ENCODE data around the gene PRRT2.

Gene PRRT2

DNA sequence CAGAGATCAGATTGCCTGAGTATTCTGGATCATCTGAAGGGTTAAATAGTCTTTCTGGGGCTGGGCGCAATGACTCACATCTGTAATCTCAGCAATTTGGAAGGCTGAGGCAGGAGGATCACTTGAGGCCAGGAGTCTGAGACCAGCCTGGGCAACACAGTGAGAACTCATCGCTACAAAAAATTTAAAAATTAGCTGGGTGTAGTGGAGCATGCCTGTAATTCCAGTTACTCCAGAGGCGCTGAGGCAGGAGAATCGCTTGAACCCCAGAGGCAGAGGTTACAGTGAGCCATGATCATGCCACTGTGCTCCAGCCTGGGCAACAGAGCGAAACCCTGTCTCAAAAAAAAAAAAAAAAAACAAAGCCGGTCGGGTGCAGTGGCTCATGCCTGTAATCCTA is 23.9 kb downstream of the PRRT2 start:
- DNase-seq = no peak

DNA sequence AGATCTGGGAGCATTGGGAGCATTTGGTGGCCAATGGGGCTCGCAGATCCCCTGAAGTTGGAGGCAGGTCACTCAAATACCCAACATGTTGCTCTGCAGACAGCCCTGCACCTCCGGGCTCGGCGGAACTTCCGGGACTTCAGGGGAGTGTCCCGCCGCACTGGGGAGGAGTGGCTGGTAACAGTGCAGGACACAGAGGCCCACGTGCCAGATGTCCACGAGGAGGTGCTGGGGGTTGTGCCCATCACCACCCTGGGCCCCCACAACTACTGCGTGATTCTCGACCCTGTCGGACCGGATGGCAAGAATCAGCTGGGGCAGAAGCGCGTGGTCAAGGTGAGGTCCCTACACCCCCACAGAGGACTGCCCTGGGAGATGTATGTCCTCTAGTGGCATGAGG is 24.6 kb downstream of the PRRT2 start:
- no peak for DNase-seq

DNA sequence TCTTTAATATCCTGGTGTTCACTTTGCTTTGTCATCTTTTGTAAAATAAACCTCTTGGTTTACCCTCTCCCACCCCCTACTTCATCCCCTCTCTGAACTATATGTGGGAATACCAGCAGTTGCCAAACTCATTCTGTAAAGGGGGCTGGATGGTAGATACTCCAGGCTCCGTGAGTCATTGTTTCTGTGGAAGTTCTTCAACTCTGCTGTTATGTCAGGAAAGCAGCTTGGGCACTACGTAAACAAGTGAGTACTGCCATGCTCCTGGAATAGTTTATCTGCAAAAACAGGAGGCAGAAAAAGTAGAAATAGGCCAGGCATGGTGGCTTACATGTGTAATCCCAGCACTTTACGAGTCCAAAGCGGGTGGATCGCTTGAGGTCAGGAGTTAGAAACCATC is 25.8 kb downstream of the PRRT2 start:
- DNase-seq = no peak

DNA sequence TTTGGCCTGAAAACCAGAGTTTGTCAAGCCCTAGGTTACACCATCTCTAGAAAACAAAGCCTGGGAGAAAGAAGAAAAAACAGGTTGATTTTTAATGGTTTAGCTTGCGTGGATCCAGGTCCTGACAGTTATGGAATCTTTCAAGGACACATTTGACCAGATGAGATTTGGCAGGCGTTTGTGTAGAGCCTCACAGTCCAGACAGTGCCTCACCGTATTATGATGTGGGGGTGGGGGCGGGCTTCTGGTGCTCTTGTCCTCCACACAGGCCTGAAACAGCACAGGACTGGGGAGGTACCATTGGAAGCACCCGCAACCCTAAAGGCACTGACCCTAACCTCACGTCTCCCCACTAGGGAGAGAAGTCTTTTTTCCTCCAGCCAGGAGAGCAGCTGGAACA is 27.8 kb downstream of the PRRT2 start:
- no peak for DNase-seq

DNA sequence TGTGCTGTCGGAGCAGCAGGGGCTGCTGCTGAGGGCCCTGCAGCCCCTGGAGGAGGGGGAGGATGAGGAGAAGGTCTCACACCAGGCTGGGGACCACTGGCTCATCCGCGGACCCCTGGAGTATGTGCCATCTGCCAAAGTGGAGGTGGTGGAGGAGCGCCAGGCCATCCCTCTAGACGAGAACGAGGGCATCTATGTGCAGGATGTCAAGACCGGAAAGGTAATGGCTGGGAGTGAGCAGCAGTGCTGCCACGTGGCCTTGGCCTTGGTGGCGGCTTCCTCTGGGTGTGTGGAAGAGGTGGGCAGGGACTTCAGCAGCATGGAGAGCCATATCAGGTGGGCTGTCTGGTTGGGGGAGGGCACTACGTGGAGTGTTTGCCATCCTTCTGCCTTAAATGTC is 28.2 kb downstream of the PRRT2 start:
- DNase-seq = no peak

DNA sequence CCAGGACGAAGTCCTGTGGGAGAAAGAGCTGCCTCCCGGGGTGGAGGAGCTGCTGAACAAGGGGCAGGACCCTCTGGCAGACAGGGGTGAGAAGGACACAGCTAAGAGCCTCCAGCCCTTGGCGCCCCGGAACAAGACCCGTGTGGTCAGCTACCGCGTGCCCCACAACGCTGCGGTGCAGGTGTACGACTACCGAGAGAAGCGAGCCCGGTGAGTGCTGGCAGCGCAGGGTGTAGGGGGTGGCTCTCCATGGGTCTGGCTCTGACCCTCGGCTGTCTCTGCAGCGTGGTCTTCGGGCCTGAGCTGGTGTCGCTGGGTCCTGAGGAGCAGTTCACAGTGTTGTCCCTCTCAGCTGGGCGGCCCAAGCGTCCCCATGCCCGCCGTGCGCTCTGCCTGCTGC is 29.6 kb downstream of the PRRT2 start:
- no peak for DNase-seq

DNA sequence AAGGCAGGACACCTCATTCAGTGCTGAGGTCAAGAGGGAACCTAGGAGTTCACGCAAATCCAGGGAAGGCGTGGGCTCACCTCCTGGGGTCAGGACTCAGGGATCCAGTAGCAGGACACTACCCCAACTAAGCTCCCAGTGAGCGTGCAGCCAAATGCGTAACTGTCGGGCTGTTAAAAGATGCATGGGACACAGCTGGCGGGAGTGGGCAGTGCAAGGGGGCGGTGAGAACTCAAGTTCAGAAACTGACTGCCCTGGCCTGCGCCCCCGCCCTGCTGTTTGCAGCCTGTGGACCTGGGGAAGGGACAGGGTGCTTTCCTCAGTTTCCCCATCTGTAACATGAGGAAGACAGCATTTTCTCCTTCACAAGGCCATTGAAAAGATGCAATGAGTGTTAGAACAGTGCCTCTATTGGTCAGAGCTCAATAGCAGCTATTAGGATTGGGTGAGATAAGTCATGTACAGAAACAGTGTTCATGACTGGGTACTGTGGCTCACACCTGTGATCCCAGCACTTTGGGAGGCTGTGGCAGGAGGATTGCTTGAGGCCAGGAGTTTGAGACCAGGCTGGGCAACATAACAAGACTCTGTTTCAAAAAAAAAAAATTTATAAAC is 30.8 kb downstream of the PRRT2 start:
- no peak for DNase-seq

DNA sequence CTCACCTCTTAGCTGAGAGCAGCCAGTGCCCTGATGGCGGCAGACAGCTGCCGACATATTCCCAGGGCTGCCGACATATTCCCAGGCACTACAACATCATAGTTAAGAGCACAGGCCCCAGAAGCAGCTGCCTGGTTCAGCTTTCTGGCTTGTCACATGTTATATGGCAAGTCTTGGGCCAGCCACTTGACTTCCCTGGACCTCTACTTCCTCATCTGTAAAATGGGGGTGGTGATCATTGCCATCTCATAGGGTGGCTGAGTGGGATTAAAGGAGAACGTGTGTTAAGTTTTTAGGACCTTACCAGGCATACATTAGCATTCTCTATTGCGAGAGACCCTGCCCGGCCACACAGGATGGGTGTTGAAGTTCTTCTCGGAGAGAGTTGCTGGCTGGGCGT is 31.9 kb downstream of the PRRT2 start:
- DNase-seq = no peak

DNA sequence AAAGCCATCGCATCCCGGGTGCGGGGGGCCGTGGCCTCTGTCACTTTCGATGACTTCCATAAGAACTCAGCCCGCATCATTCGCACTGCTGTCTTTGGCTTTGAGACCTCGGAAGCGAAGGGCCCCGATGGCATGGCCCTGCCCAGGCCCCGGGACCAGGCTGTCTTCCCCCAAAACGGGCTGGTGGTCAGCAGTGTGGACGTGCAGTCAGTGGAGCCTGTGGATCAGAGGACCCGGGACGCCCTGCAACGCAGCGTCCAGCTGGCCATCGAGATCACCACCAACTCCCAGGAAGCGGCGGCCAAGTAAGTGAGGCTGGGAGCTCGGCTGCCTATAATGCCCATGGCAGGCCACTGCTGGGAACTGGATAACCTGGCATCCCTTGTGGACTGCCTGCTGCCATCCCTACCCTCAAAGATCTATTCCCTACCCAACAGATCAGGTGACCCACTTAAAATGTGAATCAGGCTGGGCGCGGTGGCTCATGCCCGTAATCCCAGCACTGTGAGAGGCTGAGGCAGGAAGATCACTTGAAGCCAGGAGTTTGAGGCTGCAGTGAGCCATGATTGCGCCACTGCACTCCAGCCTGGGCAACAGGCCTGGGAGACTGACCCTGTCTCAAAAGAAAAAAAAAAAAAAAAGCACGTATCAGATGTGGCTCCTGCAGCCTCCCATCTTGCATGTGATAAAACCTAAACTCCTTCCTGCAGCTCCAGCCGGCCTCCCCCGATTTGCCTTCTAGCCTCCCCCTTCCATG is 32.8 kb downstream of the PRRT2 start:
- no peak for DNase-seq

DNA sequence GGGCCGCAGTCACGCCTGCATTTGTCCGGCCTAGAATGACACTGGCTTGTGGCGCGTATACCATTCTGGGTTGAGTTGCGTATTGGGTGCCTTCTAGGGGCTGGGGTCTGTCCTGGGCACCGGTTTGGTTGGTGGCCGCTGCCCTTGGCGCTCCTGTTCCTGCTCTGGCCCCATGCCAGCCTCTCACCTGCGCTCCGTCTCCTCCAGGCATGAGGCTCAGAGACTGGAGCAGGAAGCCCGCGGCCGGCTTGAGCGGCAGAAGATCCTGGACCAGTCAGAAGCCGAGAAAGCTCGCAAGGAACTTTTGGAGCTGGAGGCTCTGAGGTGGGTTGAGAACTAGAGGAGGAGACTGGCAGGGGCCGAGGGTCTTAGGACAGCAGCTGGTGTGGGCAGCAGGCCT is 33.7 kb downstream of the PRRT2 start:
- DNase-seq = no peak

DNA sequence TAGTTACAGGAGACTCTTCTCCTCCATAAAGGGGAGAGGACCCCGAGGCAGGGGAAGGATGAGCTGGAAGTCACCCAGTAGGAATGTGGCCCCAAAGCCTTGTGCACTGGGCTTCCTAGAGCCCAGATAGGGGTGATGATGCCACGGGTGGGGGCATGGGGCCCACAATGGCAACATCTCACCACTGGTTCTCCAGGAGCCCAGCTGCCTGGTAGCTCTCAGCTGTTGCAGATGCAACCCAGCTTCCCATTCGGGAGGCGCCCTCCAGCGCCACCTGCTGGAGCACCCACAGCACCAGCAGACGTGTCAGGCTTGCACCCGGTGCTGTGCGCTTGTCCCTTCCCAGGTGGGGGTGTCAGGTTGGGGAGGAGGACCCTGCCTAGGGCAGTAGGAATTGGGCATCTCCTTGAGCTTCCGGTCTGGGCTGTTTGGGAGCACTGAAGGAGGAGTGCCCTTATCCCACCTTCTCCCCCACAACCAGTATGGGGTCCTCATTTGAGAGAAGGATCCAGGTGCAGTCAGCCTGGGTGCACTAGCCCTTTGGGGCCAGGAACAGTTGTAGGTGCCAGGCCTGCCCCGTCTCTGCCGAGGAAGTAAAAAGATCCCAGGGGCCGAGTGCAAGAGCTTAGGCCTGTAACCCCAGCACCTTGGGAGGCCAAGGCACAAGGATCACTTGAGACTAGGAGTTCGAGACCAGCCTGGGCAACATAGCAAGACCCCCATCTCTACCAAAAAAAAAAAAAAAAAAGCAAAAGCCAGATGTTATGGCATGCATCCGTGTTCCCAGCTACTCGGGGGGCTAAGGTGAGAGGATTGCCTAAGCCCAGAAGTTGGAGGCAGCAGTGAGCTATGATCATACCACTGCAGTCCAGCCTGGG is 36.7 kb downstream of the PRRT2 start:
- peak; percentile 76 for DNase-seq

DNA sequence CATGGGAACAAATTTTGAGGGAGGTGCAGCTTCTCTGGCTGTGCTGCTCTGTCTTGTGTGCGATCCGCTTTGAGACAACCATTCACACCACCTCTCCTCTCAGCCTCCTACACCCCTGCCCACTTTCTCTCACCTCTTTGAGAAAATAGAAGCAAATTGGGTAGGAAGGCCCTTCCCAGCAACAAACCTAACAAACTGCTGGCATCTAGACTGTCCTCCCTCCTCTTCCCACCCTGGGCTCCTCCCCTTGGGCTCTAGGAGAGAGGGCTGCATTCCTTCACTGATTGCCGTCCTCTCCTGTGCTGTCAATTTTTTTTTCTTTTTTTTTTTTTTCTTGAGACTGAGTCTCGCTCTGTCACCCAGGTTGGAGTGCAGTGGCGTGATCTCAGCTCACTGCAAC is 37.5 kb downstream of the PRRT2 start:
- no peak for DNase-seq

DNA sequence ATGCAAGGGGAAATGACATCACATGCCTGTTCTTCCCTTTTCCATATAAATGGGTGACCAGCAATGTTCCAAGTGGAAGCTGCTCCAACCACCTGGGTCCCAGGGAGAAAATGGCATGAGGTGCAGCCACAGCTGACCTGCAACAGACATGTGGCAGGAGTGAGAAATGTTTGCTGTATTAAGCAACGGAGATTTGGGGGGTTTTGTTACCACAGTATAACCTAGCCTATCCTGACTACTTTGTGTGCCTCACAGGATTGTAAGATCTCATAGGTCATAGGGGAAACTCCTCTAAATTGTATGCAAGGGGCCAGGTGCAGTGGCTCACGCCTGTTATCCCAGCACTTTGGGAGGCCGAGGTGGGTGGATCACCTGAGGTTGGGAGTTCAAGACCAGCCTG is 39.0 kb downstream of the PRRT2 start:
- no peak for DNase-seq

DNA sequence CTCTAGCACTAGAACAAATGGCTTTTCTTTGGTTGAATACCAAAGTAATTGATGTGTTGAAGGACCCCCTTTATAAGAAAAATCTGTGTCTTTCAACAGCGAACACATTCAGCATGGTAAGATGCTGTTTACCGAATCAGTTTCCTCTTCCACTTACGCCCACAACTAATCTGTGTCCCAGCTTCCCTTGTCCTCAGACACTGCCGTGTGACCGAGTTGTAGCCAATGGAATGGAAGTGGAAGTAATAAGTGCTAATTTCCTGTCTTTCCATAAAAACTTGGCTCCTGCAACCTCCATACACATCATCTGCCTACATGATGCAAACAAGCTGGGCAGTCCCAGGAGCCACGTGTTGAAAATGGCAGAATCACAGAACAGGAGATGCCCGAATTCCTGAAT is 40.7 kb downstream of the PRRT2 start:
- DNase-seq = no peak

DNA sequence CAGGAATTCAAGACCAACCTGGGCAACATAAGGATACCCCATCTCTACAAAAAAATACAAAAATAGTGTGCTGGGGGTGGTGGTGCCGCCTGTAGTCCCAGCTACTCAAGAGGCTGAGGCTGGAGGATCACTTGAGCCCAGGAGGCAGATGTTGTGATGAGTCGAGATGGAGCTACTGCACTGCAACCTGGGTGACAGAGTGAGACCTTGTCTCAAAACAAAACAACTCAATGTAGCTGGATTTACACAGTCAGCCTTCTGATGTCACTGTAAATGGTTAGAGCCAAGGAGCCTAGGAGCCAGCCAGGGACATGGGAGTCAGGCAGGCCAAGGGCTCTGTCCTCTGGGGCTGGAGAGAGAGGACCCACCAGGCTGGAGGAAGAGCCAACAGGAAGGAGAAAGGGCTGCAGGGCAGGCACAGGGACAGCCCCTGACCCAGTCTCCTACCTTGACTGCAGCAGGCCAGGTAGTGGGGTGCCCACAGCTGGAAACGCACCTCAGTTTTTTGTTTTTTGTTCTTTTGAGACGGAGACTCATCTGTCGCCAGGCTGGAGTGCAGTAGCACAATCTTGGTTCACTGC is 42.6 kb downstream of the PRRT2 start:
- no peak for DNase-seq

DNA sequence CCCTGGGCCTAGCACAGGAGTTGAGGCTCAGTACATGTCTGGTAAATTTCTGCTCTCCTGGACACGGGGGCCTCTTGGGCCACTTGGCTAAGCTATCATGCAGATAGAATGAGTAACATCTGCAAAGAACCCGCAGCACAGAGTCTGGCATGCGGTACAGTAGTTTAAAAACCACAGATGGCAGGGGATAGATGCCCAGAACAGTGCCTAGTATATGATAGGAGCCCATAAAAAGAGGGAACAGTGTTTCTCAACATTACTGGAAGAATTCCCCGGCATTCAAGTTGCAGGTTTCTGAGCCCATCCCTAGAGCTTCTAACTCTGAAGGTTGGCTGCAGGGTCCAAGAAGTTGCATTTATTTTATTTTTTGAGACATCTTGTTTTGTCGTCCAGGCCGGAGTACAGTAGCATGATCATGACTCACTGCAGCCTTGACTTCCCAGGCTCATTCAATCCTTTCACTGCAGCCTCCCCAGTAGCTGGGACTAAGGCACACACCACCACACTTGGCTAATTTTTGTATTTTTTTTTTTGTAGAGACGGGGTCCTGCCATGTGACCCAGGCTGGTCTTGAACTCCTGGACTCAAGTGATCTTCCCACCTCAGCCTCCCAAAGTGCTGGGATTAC is 45.3 kb downstream of the PRRT2 start:
- DNase-seq = no peak

DNA sequence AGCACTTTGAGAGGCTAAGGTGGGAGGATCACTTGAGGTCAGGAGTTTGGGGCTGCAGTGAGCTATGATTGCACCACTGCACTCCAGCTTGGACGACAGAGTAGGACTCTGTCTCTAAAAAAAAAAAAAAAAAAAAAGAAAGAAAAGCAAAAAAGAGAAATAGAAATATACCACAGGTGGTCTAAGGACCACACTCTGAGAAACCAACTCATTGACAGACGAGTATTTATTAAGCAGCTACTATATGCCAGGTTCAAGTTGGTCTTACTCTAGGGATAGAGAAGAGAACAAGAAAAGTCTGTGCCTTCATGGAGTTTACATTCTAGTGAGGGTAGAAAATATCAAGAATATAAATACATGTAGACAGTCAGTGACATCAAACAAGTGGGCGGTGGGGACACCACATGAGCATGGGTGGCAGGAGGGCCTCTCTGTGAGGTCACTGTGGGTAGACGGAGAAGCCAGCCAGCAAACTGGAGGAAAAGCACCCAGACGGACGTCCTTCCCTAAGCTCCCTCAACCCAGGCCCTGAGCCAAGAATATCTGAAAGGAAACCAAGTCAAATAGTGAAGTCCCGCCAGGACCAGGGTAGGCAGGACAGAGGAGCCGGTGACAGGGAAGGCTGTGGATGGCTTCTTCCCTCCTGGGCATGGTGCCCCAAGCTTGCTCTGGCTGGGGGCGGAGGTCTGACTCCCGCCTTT is 46.3 kb downstream of the PRRT2 start:
- no peak for DNase-seq

DNA sequence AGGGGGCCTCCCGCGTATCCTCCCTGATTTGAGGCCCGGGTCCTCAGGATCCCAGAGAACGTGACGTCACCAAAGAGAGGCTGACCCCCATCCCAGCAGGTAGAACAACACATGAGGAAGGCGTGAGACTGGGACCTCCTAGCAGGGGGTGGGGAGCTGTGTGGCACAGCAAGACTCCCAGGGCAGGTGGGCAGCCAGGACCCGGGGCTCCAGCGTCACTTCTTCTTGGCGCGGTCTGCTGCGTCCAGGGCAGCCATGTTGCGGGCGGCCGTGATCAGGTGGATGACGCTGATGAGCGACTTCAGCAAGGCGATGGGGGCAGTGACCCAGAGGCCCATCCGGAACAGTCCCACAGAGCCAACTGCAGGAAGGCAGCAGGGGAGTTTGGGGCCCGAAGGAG is 47.0 kb downstream of the PRRT2 start:
- DNase-seq = no peak

DNA sequence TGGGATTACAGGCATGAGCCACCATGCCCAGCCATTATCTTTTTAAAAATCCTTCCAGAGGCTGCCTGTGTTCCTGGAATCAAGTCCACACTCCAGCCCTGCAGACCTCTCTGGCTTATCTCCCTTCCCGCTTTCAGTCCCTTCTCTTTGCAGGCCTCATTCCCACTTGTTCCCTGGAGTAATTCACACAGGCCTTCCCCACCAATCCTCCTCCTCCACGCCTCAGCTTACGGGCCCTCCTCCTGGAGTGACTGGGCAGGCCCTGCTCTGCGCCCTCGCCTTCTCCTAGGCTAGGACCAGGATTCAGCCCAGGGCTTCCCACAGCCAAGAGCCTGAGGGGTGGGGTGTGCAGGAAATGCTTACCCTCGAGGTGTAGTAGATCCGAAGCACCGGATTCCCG is 48.2 kb downstream of the PRRT2 start:
- no peak for DNase-seq

DNA sequence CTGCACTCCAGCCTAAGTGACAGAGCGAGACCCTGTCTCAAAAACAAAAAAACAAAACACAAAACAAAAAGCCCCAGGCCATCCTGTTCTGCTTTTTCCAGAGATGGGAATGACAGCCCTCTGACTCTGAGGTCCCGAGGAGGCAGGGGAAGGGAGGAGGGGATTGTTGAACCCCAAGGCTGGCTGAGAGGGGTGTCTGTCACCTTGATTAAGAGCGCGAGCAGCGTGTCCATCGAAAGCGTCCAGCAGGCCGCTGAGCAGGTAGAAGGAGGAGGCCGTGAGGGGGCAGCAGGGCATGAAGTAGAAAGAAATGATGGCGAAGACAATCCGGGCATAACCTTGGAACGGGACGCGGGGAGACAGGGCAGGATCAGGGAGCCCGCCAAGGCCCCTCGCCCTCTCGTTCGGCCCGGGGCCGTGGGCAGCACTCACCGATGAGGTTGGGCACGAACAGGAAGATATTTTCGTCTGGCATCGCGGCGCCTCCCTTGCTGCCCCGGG is 50.4 kb downstream of the PRRT2 start:
- DNase-seq = no peak

DNA sequence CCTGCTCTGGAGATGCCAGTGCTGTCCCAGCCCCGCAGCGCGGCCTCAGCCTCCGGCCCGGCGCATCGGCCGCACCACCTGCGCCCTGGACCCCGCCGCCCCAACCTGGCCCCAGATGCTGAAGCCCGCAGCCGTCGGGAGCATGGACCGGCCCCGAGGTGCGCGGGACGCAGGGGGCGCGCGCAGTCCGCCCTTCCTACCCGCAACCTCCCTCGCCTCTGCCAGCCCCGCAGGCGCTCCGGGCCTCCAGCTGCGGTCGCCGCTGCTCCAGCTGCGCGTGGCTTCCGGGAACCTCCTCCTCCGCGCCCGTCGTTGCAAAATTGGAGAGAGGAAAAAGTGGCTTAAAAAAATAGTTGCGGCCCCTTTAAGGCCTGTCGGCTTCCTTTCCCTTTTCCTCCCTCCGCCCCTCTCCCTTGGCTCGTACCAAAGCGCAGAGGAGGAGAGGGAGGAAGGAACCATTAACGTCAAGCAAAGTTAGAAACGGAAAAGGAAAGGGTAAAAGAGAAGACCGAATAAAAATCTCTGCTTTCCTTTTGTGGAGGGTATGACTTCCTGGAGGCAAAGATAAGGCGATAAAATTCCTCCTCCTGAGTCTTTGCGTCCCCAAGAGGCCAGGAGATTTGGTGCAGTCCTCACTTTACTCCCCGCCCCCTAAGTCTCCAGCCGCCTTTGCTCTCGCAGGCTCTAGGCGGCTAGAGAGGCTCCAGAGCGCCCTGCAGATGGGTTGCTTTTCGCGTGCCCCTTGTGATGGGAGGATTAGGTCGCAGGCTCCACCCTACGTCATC is 51.1 kb downstream of the PRRT2 start, which contains the start of gene CDIPT:
TSS of gene CDIPT (minus strand) at position 343 of the 785 bp plus-strand sequence. CDS start 369 bp downstream, outside the sequence.
- DNase-seq = peak; percentile 88

All from activated CD4-positive, alpha-beta T cell treated with anti-CD3 and anti-CD28 coated beads for 1 hour (primary cell).